Mononuclear cell (primary cell): ENCODE data around the gene RAD51B. TPM values are rescaled to one million over a fixed set of nuclear protein-coding genes. Genes with fewer than 3 reads are reported as not detected.
"Not testable (repeated sequence)": the region's sequence is repeated elsewhere in the genome, so short reads cannot be mapped to it uniquely, and the experiment has no call there.

Experiments used
- H3K27me3 ChIP-seq: 2 replicates; pipeline ENCODE4 v1.6.0; 2011; ENCODE audit warnings: low read length, control low read depth; ENCODE audit not compliant: insufficient read depth
- H3K4me1 ChIP-seq: 2 replicates; pipeline ENCODE4 v1.5.1; 2011; ENCODE audit warnings: mild to moderate bottlenecking, low read length, control low read depth; ENCODE audit not compliant: insufficient read depth
- H3K4me3 ChIP-seq: 2 replicates; pipeline ENCODE4 v1.5.1; 2011; ENCODE audit warnings: mild to moderate bottlenecking, low read length, moderate library complexity
- H3K9me3 ChIP-seq: 2 replicates; pipeline ENCODE4 v1.5.1; 2011; ENCODE audit warnings: low read depth, mild to moderate bottlenecking, control low read depth, low read length
- total RNA-seq: library from RNA; depleted of rRNA; stranded (reverse); fragments of >200 nt; gene quantifications from one replicate; pipeline ENCODE4 v1.2.3, GENCODE V29; 2012

RAD51B gene
- total RNA-seq, 1 donor, result 21.4 TPM

- peaks cover 56% of the 10 kb centered on the region for H3K4me1 ChIP-seq
- H3K27me3 ChIP-seq, result no peaks in the 10 kb centered on the region
- no peak overlapping the region for H3K4me3 ChIP-seq
- H3K9me3 ChIP-seq, result no peaks in the 10 kb centered on the region
Observed at GRCh38 chr14:67817750-67818438, 1.7 kb upstream of the RAD51B start.

- not testable (repeated sequence) for H3K27me3 ChIP-seq, H3K9me3 ChIP-seq, H3K4me3 ChIP-seq
- H3K4me1 ChIP-seq, result peaks cover 56% of the 10 kb centered on the region
Observed at GRCh38 chr14:67818476-67818875, 1.1 kb upstream of the RAD51B start.

- peaks cover 48% of the 10 kb centered on the region for H3K4me1 ChIP-seq
- peak overlapping the region; percentile 94 for H3K4me3 ChIP-seq
- no peaks in the 10 kb centered on the region for H3K9me3 ChIP-seq
- no peaks in the 10 kb centered on the region for H3K27me3 ChIP-seq
Observed at GRCh38 chr14:67820428-67820971, 921 bp downstream of the RAD51B start.

GRCh38 chr14:67821121-67821520 lies 1.5 kb downstream of the RAD51B start:
- Histone ChIP-seq H3K4me3 (no peak overlapping the region), H3K4me1 (peaks cover 42% of the 10 kb centered on the region)

GRCh38 chr14:67831113-67831512 lies 11.5 kb downstream of the RAD51B start:
- Histone ChIP-seq H3K4me1 (peaks cover under 1% of the 10 kb centered on the region), H3K4me3 (no peak overlapping the region), H3K27me3 (no peaks in the 10 kb centered on the region), H3K9me3 (no peaks in the 10 kb centered on the region)

More at GRCh38 chr14:67821121-67821520, 1.5 kb downstream of the RAD51B start:
- Histone ChIP-seq H3K27me3 (no peaks in the 10 kb centered on the region), H3K9me3 (no peaks in the 10 kb centered on the region)

GRCh38 chr14:67833403-67833802 lies 13.8 kb downstream of the RAD51B start:
- Histone ChIP-seq H3K4me3 (no peak overlapping the region), H3K9me3 (no peaks in the 10 kb centered on the region), H3K4me1 (peaks cover 7% of the 10 kb centered on the region), H3K27me3 (no peaks in the 10 kb centered on the region)

GRCh38 chr14:67835596-67835995 lies 16.0 kb downstream of the RAD51B start:
- Histone ChIP-seq H3K4me3 (no peak overlapping the region), H3K4me1 (peaks cover 7% of the 10 kb centered on the region), H3K27me3 (no peaks in the 10 kb centered on the region)

GRCh38 chr14:67837011-67837624 lies 17.5 kb downstream of the RAD51B start:
- Histone ChIP-seq H3K4me3 (no peak overlapping the region), H3K4me1 (peaks cover 7% of the 10 kb centered on the region), H3K9me3 (no peaks in the 10 kb centered on the region), H3K27me3 (no peaks in the 10 kb centered on the region)

More at GRCh38 chr14:67835596-67835995, 16.0 kb downstream of the RAD51B start:
- no peaks in the 10 kb centered on the region for H3K9me3 ChIP-seq

GRCh38 chr14:67846029-67846610 lies 26.5 kb downstream of the RAD51B start:
- Histone ChIP-seq H3K27me3 (no peaks in the 10 kb centered on the region), H3K9me3 (no peaks in the 10 kb centered on the region), H3K4me3 (no peak overlapping the region), H3K4me1 (peaks cover 6% of the 10 kb centered on the region)

- peaks cover 38% of the 10 kb centered on the region for H3K4me1 ChIP-seq
- no peaks in the 10 kb centered on the region for H3K27me3 ChIP-seq
- H3K9me3 ChIP-seq, result no peaks in the 10 kb centered on the region
- H3K4me3 ChIP-seq, result no peak overlapping the region
Observed at GRCh38 chr14:67850066-67850830, 30.7 kb downstream of the RAD51B start.

- Histone ChIP-seq H3K4me1 (peaks cover 38% of the 10 kb centered on the region), H3K4me3 (no peak overlapping the region), H3K9me3 (no peaks in the 10 kb centered on the region), H3K27me3 (no peaks in the 10 kb centered on the region)
Observed at GRCh38 chr14:67851785-67852410, 32.3 kb downstream of the RAD51B start.

- Histone ChIP-seq H3K9me3 (no peaks in the 10 kb centered on the region), H3K4me1 (peaks cover 38% of the 10 kb centered on the region), H3K4me3 (no peak overlapping the region)
Observed at GRCh38 chr14:67852926-67853604, 33.5 kb downstream of the RAD51B start.

GRCh38 chr14:67853715-67854114 lies 34.1 kb downstream of the RAD51B start:
- H3K4me1 ChIP-seq, result peaks cover 38% of the 10 kb centered on the region
- H3K27me3 ChIP-seq, result no peaks in the 10 kb centered on the region
- no peaks in the 10 kb centered on the region for H3K9me3 ChIP-seq
- no peak overlapping the region for H3K4me3 ChIP-seq

More at GRCh38 chr14:67852926-67853604, 33.5 kb downstream of the RAD51B start:
- H3K27me3 ChIP-seq, result no peaks in the 10 kb centered on the region

- Histone ChIP-seq H3K4me1 (peaks cover 26% of the 10 kb centered on the region), H3K9me3 (no peaks in the 10 kb centered on the region), H3K4me3 (no peak overlapping the region), H3K27me3 (no peaks in the 10 kb centered on the region)
Observed at GRCh38 chr14:67856827-67857226, 37.2 kb downstream of the RAD51B start.
